SK-N-SH (cell line): ENCODE results near the gene FSIP1.

Experiments
- CTCF ChIP-seq: fragments of 200-600 bp; sonication (generic); IDR thresholded peaks from 2 replicates; pipeline ENCODE4 v1.6.1; 2017; ENCODE audit warnings: antibody characterized with exemption, mild to moderate bottlenecking, moderate library complexity
- EZH2phosphoT487 ChIP-seq: fragments of 200-600 bp; sonication (generic); IDR thresholded peaks from 2 replicates; pipeline ENCODE4 v1.6.1; 2017; ENCODE audit warnings: low read depth, mixed run types, mild to moderate bottlenecking, antibody characterized with exemption, moderate library complexity, borderline replicate concordance
- GABPA ChIP-seq: IDR thresholded peaks from 2 replicates; pipeline ENCODE4 v1.4.0; 2012; ENCODE audit warnings: low read depth, mild to moderate bottlenecking
- GATA2 ChIP-seq: sonication (generic); formaldehyde crosslinking; IDR thresholded peaks from 2 replicates; pipeline ENCODE4 v1.5.0; 2020; ENCODE audit warnings: mild to moderate bottlenecking, missing genetic modification reagents
- MAX ChIP-seq: IDR thresholded peaks from 2 replicates; pipeline ENCODE4 v1.4.0; 2012; ENCODE audit warnings: low read depth
- RAD21 ChIP-seq: IDR thresholded peaks from 2 replicates; pipeline ENCODE4 v1.6.1; 2012; ENCODE audit warnings: mild to moderate bottlenecking, low read length
- RFX5 ChIP-seq: IDR thresholded peaks from 2 replicates; pipeline ENCODE4 v1.6.1; 2012; ENCODE audit warnings: mild to moderate bottlenecking, improper control_type of control experiment, low read length
- RXRA ChIP-seq: IDR thresholded peaks from 2 replicates; pipeline ENCODE4 v1.4.0; 2012; ENCODE audit warnings: low read depth, mild to moderate bottlenecking, borderline replicate concordance
- TAF1 ChIP-seq: IDR thresholded peaks from 2 replicates; pipeline ENCODE4 v1.6.1; 2012; ENCODE audit warnings: low read depth, mild to moderate bottlenecking, low read length, moderate library complexity, borderline replicate concordance

- no peak for TF ChIP-seq RAD21
- no peak for TF ChIP-seq TAF1
- no peak for TF ChIP-seq RXRA
- TF ChIP-seq CTCF = no peak
- no peak for TF ChIP-seq MAX
- TF ChIP-seq RFX5 = no peak
- TF ChIP-seq GABPA = no peak
- no peak for TF ChIP-seq GATA2 (CRISPR knock-in tag)
- no peak for TF ChIP-seq EZH2phosphoT487
Observed at GRCh38 chr15:39814489-39814888, 31.8 kb upstream of the FSIP1 start.
